Neural cell (in vitro differentiated cells): ENCODE results near the gene NOC2L. TPM values are rescaled to one million over a fixed set of nuclear protein-coding genes. Genes with fewer than 3 reads are reported as not detected.

ENCODE experiments used
- H2AFZ ChIP-seq: fragments of 200-600, 300-800 bp; sonication (generic), shearing (Covaris generic); 2 replicates; pipeline ENCODE4 v1.6.0; 2014; ENCODE audit warnings: low read depth, mild to moderate bottlenecking, antibody characterized with exemption, low read length, moderate library complexity
- H3F3A ChIP-seq: fragments of 200-600 bp; shearing (Covaris generic); 2 replicates; pipeline ENCODE4 v1.6.1; 2016; ENCODE audit warnings: mild to moderate bottlenecking, moderate library complexity, mixed read lengths, antibody characterized with exemption, low read length; ENCODE audit not compliant: insufficient read depth, poor library complexity, severe bottlenecking
- H3K27ac ChIP-seq: fragments of 200-600, 300-800 bp; sonication (generic), shearing (Covaris generic); 2 replicates; pipeline ENCODE4 v1.5.1; 2014; ENCODE audit warnings: mild to moderate bottlenecking, low read length, moderate library complexity
- H3K27me3 ChIP-seq: fragments of 300-800, 200-600 bp; sonication (generic), shearing (Covaris generic); 2 replicates; pipeline ENCODE4 v1.6.0; 2014; ENCODE audit warnings: mild to moderate bottlenecking, low read depth, low read length, moderate library complexity; ENCODE audit not compliant: insufficient read depth
- H3K36me3 ChIP-seq: fragments of 300-800, 200-600 bp; sonication (generic), shearing (Covaris generic); 2 replicates; pipeline ENCODE4 v1.5.1; 2014; ENCODE audit warnings: mild to moderate bottlenecking, antibody characterized with exemption, low read length, moderate library complexity; ENCODE audit not compliant: insufficient read depth
- H3K4me2 ChIP-seq: fragments of 300-800, 200-600 bp; sonication (generic), shearing (Covaris generic); 2 replicates; pipeline ENCODE4 v1.6.0; 2014; ENCODE audit warnings: mild to moderate bottlenecking, low read length
- H3K4me3 ChIP-seq: fragments of 300-800, 200-600 bp; sonication (generic), shearing (Covaris generic); 2 replicates; pipeline ENCODE4 v1.5.1; 2014; ENCODE audit warnings: mild to moderate bottlenecking, low read length, moderate library complexity
- H3K79me2 ChIP-seq: fragments of 200-600 bp; shearing (Covaris generic); replicated peaks from 2 replicates; pipeline ENCODE4 v1.6.0; 2014; ENCODE audit warnings: mild to moderate bottlenecking, low read length, moderate library complexity; ENCODE audit not compliant: insufficient read depth
- H3K9ac ChIP-seq: fragments of 300-800, 200-600 bp; sonication (generic), shearing (Covaris generic); 2 replicates; pipeline ENCODE4 v1.6.1; 2016; ENCODE audit warnings: mild to moderate bottlenecking, low read length, mixed read lengths
- H3K9me2 ChIP-seq: fragments of 200-600 bp; shearing (Covaris generic); 2 replicates; pipeline ENCODE4 v1.6.1; 2016; ENCODE audit warnings: mild to moderate bottlenecking, low read length, mixed read lengths; ENCODE audit not compliant: insufficient read depth
- H3K9me3 ChIP-seq: fragments of 200-600, 300-800 bp; sonication (generic), shearing (Covaris generic); 2 replicates; pipeline ENCODE4 v1.6.1; 2016; ENCODE audit warnings: mild to moderate bottlenecking, mixed run types, low read length, moderate library complexity, mixed read lengths
- H4K20me1 ChIP-seq: fragments of 200-600 bp; shearing (Covaris generic); 2 replicates; pipeline ENCODE4 v1.6.1; 2016; ENCODE audit warnings: mild to moderate bottlenecking, mixed run types; ENCODE audit not compliant: insufficient read depth
- CTCF ChIP-seq: fragments of 450-650 bp; IDR thresholded peaks from 2 replicates; pipeline ENCODE4 v1.5.1; 2014; ENCODE audit warnings: antibody characterized with exemption, mild to moderate bottlenecking, moderate library complexity; ENCODE audit not compliant: poor library complexity, severe bottlenecking
- EP300 ChIP-seq: fragments of 450-650 bp; conservative IDR thresholded peaks from 2 replicates; pipeline ENCODE4 v1.6.1; 2014; ENCODE audit warnings: antibody characterized with exemption, mild to moderate bottlenecking, moderate library complexity; ENCODE audit not compliant: poor library complexity, severe bottlenecking
- EZH2 ChIP-seq: fragments of 200-600, 300-800 bp; shearing (Covaris generic), sonication (generic); IDR thresholded peaks from 2 replicates; pipeline ENCODE4 v1.6.1; 2014; ENCODE audit warnings: antibody characterized with exemption, low read length, borderline replicate concordance, mild to moderate bottlenecking; ENCODE audit not compliant: insufficient read depth, poor library complexity, severe bottlenecking
- MXI1 ChIP-seq: fragments of 450-650 bp; conservative IDR thresholded peaks from 2 replicates; pipeline ENCODE4 v1.6.1; 2014; ENCODE audit warnings: antibody characterized with exemption, mild to moderate bottlenecking; ENCODE audit not compliant: poor library complexity, severe bottlenecking
- POLR2AphosphoS5 ChIP-seq: IDR thresholded peaks from 2 replicates; pipeline ENCODE4 v1.6.1; 2012
- RAD21 ChIP-seq: fragments of 450-650 bp; conservative IDR thresholded peaks from 2 replicates; pipeline ENCODE4 v1.6.1; 2014; ENCODE audit warnings: antibody characterized with exemption, mild to moderate bottlenecking, moderate library complexity
- REST ChIP-seq: IDR thresholded peaks from 2 replicates; pipeline ENCODE4 v1.6.1; 2012; ENCODE audit warnings: borderline replicate concordance
- SMC3 ChIP-seq: fragments of 450-650 bp; conservative IDR thresholded peaks from 2 replicates; pipeline ENCODE4 v1.6.1; 2014; ENCODE audit warnings: antibody characterized with exemption, mild to moderate bottlenecking, moderate library complexity; ENCODE audit not compliant: poor library complexity
- TAF1 ChIP-seq: IDR thresholded peaks from 2 replicates; pipeline ENCODE4 v1.6.1; 2012; ENCODE audit warnings: low read depth
- polyA plus RNA-seq: library from polyadenylated mRNA; depleted of rRNA; stranded (reverse); fragments of >200 nt; gene quantifications from 2 replicates; pipeline ENCODE4 v1.2.3, GENCODE V29; 2014

Gene NOC2L
- polyA plus RNA-seq, 1 donor from 2014 or later: 77.2 TPM

GRCh38 chr1:910311-910880 lies 48.7 kb downstream of the NOC2L start:
- Histone ChIP-seq H3K4me3 (no peak overlapping the region), H3F3A (no peaks in the 10 kb centered on the region), H3K36me3 (no peaks in the 10 kb centered on the region), H3K9ac (no peak overlapping the region), H2AFZ (no peak overlapping the region), H3K27ac (no peak overlapping the region), H4K20me1 (no peaks in the 10 kb centered on the region), H3K9me3 (no peaks in the 10 kb centered on the region), H3K79me2 (no peaks in the 10 kb centered on the region), H3K4me2 (no peak overlapping the region), H3K27me3 (no peaks in the 10 kb centered on the region), H3K9me2 (no peaks in the 10 kb centered on the region)
- no peak for TF ChIP-seq POLR2AphosphoS5
- TF ChIP-seq SMC3: no peak
- no peak for TF ChIP-seq REST
- TF ChIP-seq EZH2: no peak

- no peaks in the 10 kb centered on the region for H3F3A ChIP-seq
- H3K4me2 ChIP-seq: no peak overlapping the region
- no peaks in the 10 kb centered on the region for H3K36me3 ChIP-seq
- no peaks in the 10 kb centered on the region for H3K27me3 ChIP-seq
- no peak overlapping the region for H3K27ac ChIP-seq
- no peak overlapping the region for H2AFZ ChIP-seq
- H3K4me3 ChIP-seq: no peak overlapping the region
- TF ChIP-seq CTCF (no peak), EZH2 (no peak), RAD21 (no peak), EP300 (no peak), POLR2AphosphoS5 (no peak), SMC3 (no peak), MXI1 (no peak), TAF1 (no peak), REST (no peak)
- no peaks in the 10 kb centered on the region for H3K9me2 ChIP-seq
- no peaks in the 10 kb centered on the region for H3K79me2 ChIP-seq
- no peaks in the 10 kb centered on the region for H3K9me3 ChIP-seq
- H3K9ac ChIP-seq: no peak overlapping the region
- no peaks in the 10 kb centered on the region for H4K20me1 ChIP-seq
Observed at GRCh38 chr1:909861-910310, 49.2 kb downstream of the NOC2L start.
